ENCODE measurements around the gene EIF4G3.

GRCh38 chr1:21121764-21122471 is 54.8 kb downstream of the EIF4G3 start:
- TF ChIP-seq, protein P1, sequence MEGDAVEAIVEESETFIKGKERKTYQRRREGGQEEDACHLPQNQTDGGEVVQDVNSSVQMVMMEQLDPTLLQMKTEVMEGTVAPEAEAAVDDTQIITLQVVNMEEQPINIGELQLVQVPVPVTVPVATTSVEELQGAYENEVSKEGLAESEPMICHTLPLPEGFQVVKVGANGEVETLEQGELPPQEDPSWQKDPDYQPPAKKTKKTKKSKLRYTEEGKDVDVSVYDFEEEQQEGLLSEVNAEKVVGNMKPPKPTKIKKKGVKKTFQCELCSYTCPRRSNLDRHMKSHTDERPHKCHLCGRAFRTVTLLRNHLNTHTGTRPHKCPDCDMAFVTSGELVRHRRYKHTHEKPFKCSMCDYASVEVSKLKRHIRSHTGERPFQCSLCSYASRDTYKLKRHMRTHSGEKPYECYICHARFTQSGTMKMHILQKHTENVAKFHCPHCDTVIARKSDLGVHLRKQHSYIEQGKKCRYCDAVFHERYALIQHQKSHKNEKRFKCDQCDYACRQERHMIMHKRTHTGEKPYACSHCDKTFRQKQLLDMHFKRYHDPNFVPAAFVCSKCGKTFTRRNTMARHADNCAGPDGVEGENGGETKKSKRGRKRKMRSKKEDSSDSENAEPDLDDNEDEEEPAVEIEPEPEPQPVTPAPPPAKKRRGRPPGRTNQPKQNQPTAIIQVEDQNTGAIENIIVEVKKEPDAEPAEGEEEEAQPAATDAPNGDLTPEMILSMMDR (conservative IDR thresholded peaks at IDR 0.05 in 1 of 2, IDR thresholded peaks at IDR 0.05 in 1 of 2; ENCODE audit: low read depth in 1 of 2, low read length in 2 of 2) = no peak
- TF ChIP-seq EZH2 (IDR thresholded peaks at IDR 0.05; ENCODE audit: low read length, missing control alignments) = no peak
